ENCODE results near the gene USP31. TPM values are rescaled to one million over a fixed set of nuclear protein-coding genes. Genes with fewer than 3 reads are reported as not detected.

Gene USP31
- total and polyA plus RNA-seq, 2 donors (not counting 1 experiment from before 2014, with no cell fraction given) = 1.6 to 6.7 TPM

GRCh38 chr16:23137256-23137655, 12.0 kb downstream of the USP31 start:
- peaks cover 3% of the 10 kb centered on the region for H3K9me3 Mint-ChIP-seq (ENCODE audit: insufficient read depth)

GRCh38 chr16:23134274-23134673, 15.0 kb downstream of the USP31 start:
- Histone ChIP-seq H3K4me1 (ENCODE audit: control insufficient read depth in 2 of 2, insufficient read depth in 2 of 2, low read length in 2 of 2) (no peaks in the 10 kb centered on the region), H3K27me3 (replicated peaks in 1 of 4; ENCODE audit: control extremely low read depth in 1 of 4, control insufficient read depth in 3 of 4, insufficient read depth in 4 of 4, low read length in 3 of 4) (no peaks in the 10 kb centered on the region), H3K79me2 (ENCODE audit: control insufficient read depth, insufficient read depth, low read length) (peaks cover 3% of the 10 kb centered on the region), H3K4me2 (replicated peaks; ENCODE audit: low read depth, low read length, poor library complexity, severe bottlenecking) (no peak overlapping the region), H3K27ac (ENCODE audit: low read length in 2 of 2) (no peak overlapping the region), H3K9ac (ENCODE audit: low read length) (no peak overlapping the region), H3K9me3 (ENCODE audit: control extremely low read depth in 1 of 3, control insufficient read depth in 2 of 3, insufficient read depth in 1 of 3, low read length in 2 of 3) (peaks cover 0 to 10% (median 4%) of the 10 kb centered on the region in 3 donors), H4K20me1 (ENCODE audit: control insufficient read depth, insufficient read depth, low read length, poor library complexity, severe bottlenecking) (no peaks in the 10 kb centered on the region), H3K4me3 (ENCODE audit: control extremely low read depth in 1 of 5, extremely low read depth in 1 of 5, insufficient read depth in 1 of 5, low read depth in 2 of 5, low read length in 4 of 5) (no peak overlapping the region), H3K36me3 (replicated peaks in 1 of 2; ENCODE audit: control extremely low read depth in 1 of 2, control insufficient read depth in 1 of 2, extremely low read depth in 1 of 2, insufficient read depth in 2 of 2, low read length in 1 of 2) (no peaks in the 10 kb centered on the region), H2AFZ (ENCODE audit: insufficient read depth, low read depth, low read length, poor library complexity, severe bottlenecking) (no peak overlapping the region)
- no peak overlapping the region for H3K27ac Mint-ChIP-seq
- POLR2A ChIA-PET = no interaction called here
- H3K4me3 Mint-ChIP-seq = no peak overlapping the region
- DNase-seq = no peak
- H3K9me3 Mint-ChIP-seq (ENCODE audit: insufficient read depth) = peaks cover 3% of the 10 kb centered on the region
- peaks cover 6% of the 10 kb centered on the region for H3K27me3 Mint-ChIP-seq
- H3K4me1 Mint-ChIP-seq = peaks cover 7% of the 10 kb centered on the region
- intact Hi-C loops (cut with micrococcal nuclease) = no loop called here
- CTCF ChIA-PET = no interaction called here
- 33% methylated on average over 1 of the region's 3 CpGs for WGBS (ENCODE audit: insufficient coverage)
- no peak for ATAC-seq (ENCODE audit: low read depth)
- TF ChIP-seq EZH2 (IDR thresholded peaks at IDR 0.05; ENCODE audit: borderline replicate concordance, insufficient read depth, low read depth, low read length, poor library complexity, severe bottlenecking) (no peak), CTCF (IDR thresholded peaks at IDR 0.05) (no peak)

More at GRCh38 chr16:23137256-23137655, 12.0 kb downstream of the USP31 start:
- peaks cover 3% of the 10 kb centered on the region for H3K79me2 ChIP-seq (ENCODE audit: control insufficient read depth, insufficient read depth, low read length)
- no peak overlapping the region for H3K4me3 ChIP-seq (ENCODE audit: control extremely low read depth in 1 of 5, extremely low read depth in 1 of 5, insufficient read depth in 1 of 5, low read depth in 2 of 5, low read length in 4 of 5)
- H4K20me1 ChIP-seq (ENCODE audit: control insufficient read depth, insufficient read depth, low read length, poor library complexity, severe bottlenecking) = no peaks in the 10 kb centered on the region
- CTCF ChIA-PET = no interaction called here
- H3K4me2 ChIP-seq (replicated peaks; ENCODE audit: low read depth, low read length, poor library complexity, severe bottlenecking) = no peak overlapping the region
- Mint-ChIP-seq H3K27me3 (peaks cover 6% of the 10 kb centered on the region), H3K4me3 (no peak overlapping the region), H3K4me1 (peaks cover 2% of the 10 kb centered on the region), H3K27ac (no peak overlapping the region)
- H3K9me3 ChIP-seq (ENCODE audit: control extremely low read depth in 1 of 3, control insufficient read depth in 2 of 3, insufficient read depth in 1 of 3, low read length in 2 of 3) = peaks cover 0 to 10% (median 4%) of the 10 kb centered on the region in 3 donors
- DNase-seq (no peak), ATAC-seq (ENCODE audit: low read depth) (no peak)
- H3K27ac ChIP-seq (ENCODE audit: low read length in 2 of 2) = no peak overlapping the region
- no peak overlapping the region for H2AFZ ChIP-seq (ENCODE audit: insufficient read depth, low read depth, low read length, poor library complexity, severe bottlenecking)
- no CpG with 5 or more reads among the region's 2 CpGs for WGBS (ENCODE audit: insufficient coverage)
- TF ChIP-seq EZH2 (IDR thresholded peaks at IDR 0.05; ENCODE audit: borderline replicate concordance, insufficient read depth, low read depth, low read length, poor library complexity, severe bottlenecking) (no peak), CTCF (IDR thresholded peaks at IDR 0.05) (no peak)
- no peak overlapping the region for H3K9ac ChIP-seq (ENCODE audit: low read length)
- H3K4me1 ChIP-seq (ENCODE audit: control insufficient read depth in 2 of 2, insufficient read depth in 2 of 2, low read length in 2 of 2) = no peaks in the 10 kb centered on the region
- no peaks in the 10 kb centered on the region for H3K27me3 ChIP-seq (replicated peaks in 1 of 4; ENCODE audit: control extremely low read depth in 1 of 4, control insufficient read depth in 3 of 4, insufficient read depth in 4 of 4, low read length in 3 of 4)
- no peaks in the 10 kb centered on the region for H3K36me3 ChIP-seq (replicated peaks in 1 of 2; ENCODE audit: control extremely low read depth in 1 of 2, control insufficient read depth in 1 of 2, extremely low read depth in 1 of 2, insufficient read depth in 2 of 2, low read length in 1 of 2)
- POLR2A ChIA-PET = no interaction called here
- intact Hi-C loops (cut with micrococcal nuclease) = no loop called here

All from B cell (primary cell).